WTC11 (cell line): ENCODE results near the gene SMURF1.

Source experiments
- CTCF ChIP-seq: fragments of 200-600 bp; IDR thresholded peaks from 2 replicates; pipeline ENCODE4 v1.8.0; 2022; ENCODE audit warnings: antibody characterized with exemption
- E2F4 ChIP-seq: sonication (generic); formaldehyde crosslinking; IDR thresholded peaks from 2 replicates; pipeline ENCODE4 v1.8.1; 2022; ENCODE audit warnings: low read depth, mild to moderate bottlenecking, moderate library complexity, missing genetic modification reagents, borderline replicate concordance
- NR2C2 ChIP-seq: sonication (generic); formaldehyde crosslinking; IDR thresholded peaks from 2 replicates; pipeline ENCODE4 v1.8.0; 2022; ENCODE audit warnings: mild to moderate bottlenecking, missing genetic modification reagents
- TCF7 ChIP-seq: sonication (generic); formaldehyde crosslinking; IDR thresholded peaks from 2 replicates; pipeline ENCODE4 v1.8.0; 2022; ENCODE audit warnings: mild to moderate bottlenecking, low read depth, missing genetic modification reagents, moderate library complexity

GRCh38 chr7:99105756-99106155 is 38.2 kb downstream of the SMURF1 start:
- no peak for TF ChIP-seq CTCF
- no peak for TF ChIP-seq NR2C2
- TF ChIP-seq E2F4 (CRISPR knock-in tag), result no peak
- no peak for TF ChIP-seq TCF7 (CRISPR knock-in tag)
